ENCODE measurements around the gene USP25.

The USP25 gene

GRCh38 chr21:15820327-15820726 lies 90.5 kb downstream of the USP25 start:
- DNase-seq (ENCODE audit: low spot score), result no peak

- DNase-seq (ENCODE audit: low spot score), result no peak
Measured at GRCh38 chr21:15820852-15821379, 91.1 kb downstream of the USP25 start.

- no peak for DNase-seq (ENCODE audit: low spot score)
Measured at GRCh38 chr21:15823486-15824150, 93.8 kb downstream of the USP25 start.

GRCh38 chr21:15825700-15826099 lies 95.9 kb downstream of the USP25 start:
- DNase-seq (ENCODE audit: low spot score), result no peak

GRCh38 chr21:15826147-15826780 lies 96.5 kb downstream of the USP25 start:
- peak; percentile 49 for DNase-seq (ENCODE audit: low spot score)

GRCh38 chr21:15826908-15827601 lies 97.3 kb downstream of the USP25 start:
- DNase-seq (ENCODE audit: low spot score), result no peak

GRCh38 chr21:15831497-15831896 lies 101.7 kb downstream of the USP25 start:
- DNase-seq (ENCODE audit: low spot score), result no peak

GRCh38 chr21:15837645-15838044 lies 107.9 kb downstream of the USP25 start:
- no peak for DNase-seq (ENCODE audit: low spot score)

GRCh38 chr21:15839026-15839425 lies 109.2 kb downstream of the USP25 start:
- no peak for DNase-seq (ENCODE audit: low spot score)

- no peak for DNase-seq (ENCODE audit: low spot score)
Measured at GRCh38 chr21:15839601-15840000, 109.8 kb downstream of the USP25 start.

GRCh38 chr21:15840406-15840805 lies 110.6 kb downstream of the USP25 start:
- no peak for DNase-seq (ENCODE audit: low spot score)

- no peak for DNase-seq (ENCODE audit: low spot score)
Measured at GRCh38 chr21:15841856-15842564, 112.2 kb downstream of the USP25 start.

GRCh38 chr21:15842565-15842880 lies 112.7 kb downstream of the USP25 start:
- DNase-seq (ENCODE audit: low spot score), result no peak

GRCh38 chr21:15843766-15844165 lies 114.0 kb downstream of the USP25 start:
- DNase-seq (ENCODE audit: low spot score), result no peak

GRCh38 chr21:15848634-15849560 lies 119.1 kb downstream of the USP25 start:
- DNase-seq (ENCODE audit: low spot score), result no peak

- DNase-seq (ENCODE audit: low spot score), result no peak
Measured at GRCh38 chr21:15849927-15850326, 120.1 kb downstream of the USP25 start.

- DNase-seq (ENCODE audit: low spot score), result no peak
Measured at GRCh38 chr21:15850645-15851044, 120.9 kb downstream of the USP25 start.

GRCh38 chr21:15852146-15852545 lies 122.4 kb downstream of the USP25 start:
- no peak for DNase-seq (ENCODE audit: low spot score)

- DNase-seq (ENCODE audit: low spot score), result no peak
Measured at GRCh38 chr21:15853126-15853525, 123.3 kb downstream of the USP25 start.

GRCh38 chr21:15856813-15857212 lies 127.0 kb downstream of the USP25 start:
- DNase-seq (ENCODE audit: low spot score), result no peak

- DNase-seq (ENCODE audit: low spot score), result no peak
Measured at GRCh38 chr21:15857740-15858139, 128.0 kb downstream of the USP25 start.

- DNase-seq (ENCODE audit: low spot score), result no peak
Measured at GRCh38 chr21:15860541-15860940, 130.8 kb downstream of the USP25 start.

All from iPS-NIHi11 (cell line).